SK-N-SH treated with all-trans-retinoic acid at 6 μM for 48 hours (cell line): ENCODE measurements around the gene SRMS.

Source experiments
- ATAC-seq: fragments of 200-7000 bp; cut with Tn5 transposase; 3 replicates; pipeline ENCODE4 v1.9.1; 2020; ENCODE audit warnings: mild to moderate bottlenecking, moderate library complexity
- BACH2 ChIP-seq: fragments of 250-450 bp; sonication (Bioruptor Pico); IDR thresholded peaks from 2 replicates; pipeline ENCODE4 v1.9.0; 2021; ENCODE audit warnings: mild to moderate bottlenecking, borderline replicate concordance
- CSDC2 ChIP-seq: fragments of 250-450 bp; sonication (Bioruptor Pico); IDR thresholded peaks from 2 replicates; pipeline ENCODE4 v1.5.0; 2020; ENCODE audit warnings: mild to moderate bottlenecking, moderate library complexity
- ESRRG ChIP-seq: fragments of 250-450 bp; sonication (Bioruptor Pico); IDR thresholded peaks from 2 replicates; pipeline ENCODE4 v1.6.1; 2021; ENCODE audit warnings: mild to moderate bottlenecking
- GLIS3 ChIP-seq: fragments of 250-450 bp; sonication (Bioruptor Pico); IDR thresholded peaks from 2 replicates; pipeline ENCODE4 v1.5.0; 2020; ENCODE audit warnings: mild to moderate bottlenecking, moderate library complexity
- ISL1 ChIP-seq: fragments of 250-450 bp; sonication (Bioruptor Pico); IDR thresholded peaks from 2 replicates; pipeline ENCODE4 v2.1.2; 2022; ENCODE audit warnings: mild to moderate bottlenecking, moderate library complexity
- OSR1 ChIP-seq: fragments of 250-450 bp; sonication (Bioruptor Pico); IDR thresholded peaks from 2 replicates; pipeline ENCODE4 v1.8.0; 2022; ENCODE audit warnings: moderate library complexity, mild to moderate bottlenecking, inconsistent platforms
- PPARA ChIP-seq: fragments of 250-450 bp; sonication (Bioruptor Pico); IDR thresholded peaks from 2 replicates; pipeline ENCODE4 v1.5.0; 2020; ENCODE audit warnings: mild to moderate bottlenecking, borderline replicate concordance
- SNAI2 ChIP-seq: fragments of 250-450 bp; sonication (Bioruptor Pico); IDR thresholded peaks from 2 replicates; pipeline ENCODE4 v1.5.0; 2020; ENCODE audit warnings: mild to moderate bottlenecking, moderate library complexity
- TCF4 ChIP-seq: fragments of 250-450 bp; sonication (Bioruptor Pico); IDR thresholded peaks from 2 replicates; pipeline ENCODE4 v1.8.0; 2021; ENCODE audit warnings: mild to moderate bottlenecking, moderate library complexity, borderline replicate concordance
- TOX ChIP-seq: fragments of 250-450 bp; sonication (Bioruptor Pico); IDR thresholded peaks from 2 replicates; pipeline ENCODE4 v1.8.0; 2021; ENCODE audit warnings: mild to moderate bottlenecking, moderate library complexity, borderline replicate concordance
- ZC3H10 ChIP-seq: fragments of 250-450 bp; sonication (Bioruptor Pico); IDR thresholded peaks from 2 replicates; pipeline ENCODE4 v1.5.1; 2021; ENCODE audit warnings: mild to moderate bottlenecking, moderate library complexity
- ZFP3 ChIP-seq: fragments of 250-450 bp; sonication (Bioruptor Pico); IDR thresholded peaks from 2 replicates; pipeline ENCODE4 v1.5.0; 2020; ENCODE audit warnings: mild to moderate bottlenecking, moderate library complexity
- ZFP30 ChIP-seq: fragments of 450-650 bp; formaldehyde crosslinking; IDR thresholded peaks from 2 replicates; pipeline ENCODE4 v1.5.0; 2022; ENCODE audit warnings: mild to moderate bottlenecking, moderate library complexity
- ZNF565 ChIP-seq: fragments of 450-650 bp; formaldehyde crosslinking; conservative IDR thresholded peaks from 2 replicates; pipeline ENCODE4 v1.5.0; 2020; ENCODE audit warnings: low read depth, mild to moderate bottlenecking, moderate library complexity
- ZNF70 ChIP-seq: fragments of 450-650 bp; formaldehyde crosslinking; IDR thresholded peaks from 2 replicates; pipeline ENCODE4 v1.5.0; 2020; ENCODE audit warnings: mild to moderate bottlenecking, moderate library complexity
- ZNF8 ChIP-seq: fragments of 450-650 bp; formaldehyde crosslinking; IDR thresholded peaks from 2 replicates; pipeline ENCODE4 v1.5.0; 2020; ENCODE audit warnings: mild to moderate bottlenecking, moderate library complexity
- TF ChIP-seq, protein P1 (sequence below): fragments of 250-450 bp; sonication (Bioruptor Pico); IDR thresholded peaks from 2 replicates; pipeline ENCODE4 v1.5.1; 2021; ENCODE audit warnings: mild to moderate bottlenecking, moderate library complexity
- TF ChIP-seq, protein P2 (sequence below): fragments of 250-450 bp; sonication (Bioruptor Pico); IDR thresholded peaks from 2 replicates; pipeline ENCODE4 v1.5.0; 2020; ENCODE audit warnings: mild to moderate bottlenecking, moderate library complexity
- TF ChIP-seq, protein P3 (sequence below): fragments of 250-450 bp; sonication (Bioruptor Pico); IDR thresholded peaks from 2 replicates; pipeline ENCODE4 v1.5.1; 2020; ENCODE audit warnings: low read depth, mild to moderate bottlenecking, moderate library complexity
- TF ChIP-seq, protein P4 (sequence below): fragments of 250-450 bp; sonication (Bioruptor Pico); IDR thresholded peaks from 2 replicates; pipeline ENCODE4 v1.8.0; 2020; ENCODE audit warnings: mild to moderate bottlenecking, moderate library complexity, borderline replicate concordance

Gene SRMS

DNA sequence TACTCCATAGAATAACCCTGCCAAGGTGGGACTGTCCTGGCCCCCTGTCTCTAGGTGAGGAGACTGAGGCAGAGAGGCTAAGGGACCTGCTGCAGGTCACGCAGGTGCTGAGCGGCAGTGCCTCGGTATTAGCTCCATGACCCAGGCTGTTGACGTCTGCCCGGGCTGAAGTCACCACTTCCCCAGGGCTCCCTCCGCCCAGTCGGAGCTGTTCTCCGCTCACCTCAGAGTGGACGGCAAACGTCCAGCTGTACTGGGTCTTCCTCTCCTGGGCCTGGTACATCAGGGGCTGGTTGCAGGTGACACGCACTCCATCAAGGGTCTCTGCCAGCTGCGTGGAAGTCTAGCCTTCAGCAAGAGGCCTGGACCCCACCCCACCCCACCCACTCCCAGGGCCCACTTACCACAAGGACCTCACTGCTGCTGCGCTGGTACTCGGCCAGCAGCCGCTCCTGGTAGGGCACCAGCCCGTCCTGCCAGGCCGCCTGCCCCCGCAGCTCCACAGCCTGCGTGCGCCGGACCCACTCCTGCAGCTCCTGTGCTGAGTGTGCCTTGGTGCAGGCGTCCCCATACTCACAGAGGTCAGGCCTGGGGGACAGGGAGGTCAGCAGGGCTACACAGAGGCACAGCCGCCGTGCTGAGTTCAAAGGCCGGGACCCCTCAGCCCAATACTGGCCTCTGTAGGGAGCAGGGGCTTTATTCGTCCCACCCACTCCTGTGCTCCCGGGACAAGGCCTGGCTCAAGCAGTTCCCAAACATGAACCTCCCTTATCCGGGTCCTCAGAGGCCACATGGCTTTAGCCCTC is 22.9 kb upstream of the SRMS start:
- TF ChIP-seq CSDC2 (CRISPR knock-in tag), result no peak
- TF ChIP-seq, protein P1, sequence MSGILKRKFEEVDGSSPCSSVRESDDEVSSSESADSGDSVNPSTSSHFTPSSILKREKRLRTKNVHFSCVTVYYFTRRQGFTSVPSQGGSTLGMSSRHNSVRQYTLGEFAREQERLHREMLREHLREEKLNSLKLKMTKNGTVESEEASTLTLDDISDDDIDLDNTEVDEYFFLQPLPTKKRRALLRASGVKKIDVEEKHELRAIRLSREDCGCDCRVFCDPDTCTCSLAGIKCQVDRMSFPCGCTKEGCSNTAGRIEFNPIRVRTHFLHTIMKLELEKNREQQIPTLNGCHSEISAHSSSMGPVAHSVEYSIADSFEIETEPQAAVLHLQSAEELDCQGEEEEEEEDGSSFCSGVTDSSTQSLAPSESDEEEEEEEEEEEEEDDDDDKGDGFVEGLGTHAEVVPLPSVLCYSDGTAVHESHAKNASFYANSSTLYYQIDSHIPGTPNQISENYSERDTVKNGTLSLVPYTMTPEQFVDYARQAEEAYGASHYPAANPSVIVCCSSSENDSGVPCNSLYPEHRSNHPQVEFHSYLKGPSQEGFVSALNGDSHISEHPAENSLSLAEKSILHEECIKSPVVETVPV (CRISPR knock-in tag), result no peak
- ATAC-seq, result no peak

DNA sequence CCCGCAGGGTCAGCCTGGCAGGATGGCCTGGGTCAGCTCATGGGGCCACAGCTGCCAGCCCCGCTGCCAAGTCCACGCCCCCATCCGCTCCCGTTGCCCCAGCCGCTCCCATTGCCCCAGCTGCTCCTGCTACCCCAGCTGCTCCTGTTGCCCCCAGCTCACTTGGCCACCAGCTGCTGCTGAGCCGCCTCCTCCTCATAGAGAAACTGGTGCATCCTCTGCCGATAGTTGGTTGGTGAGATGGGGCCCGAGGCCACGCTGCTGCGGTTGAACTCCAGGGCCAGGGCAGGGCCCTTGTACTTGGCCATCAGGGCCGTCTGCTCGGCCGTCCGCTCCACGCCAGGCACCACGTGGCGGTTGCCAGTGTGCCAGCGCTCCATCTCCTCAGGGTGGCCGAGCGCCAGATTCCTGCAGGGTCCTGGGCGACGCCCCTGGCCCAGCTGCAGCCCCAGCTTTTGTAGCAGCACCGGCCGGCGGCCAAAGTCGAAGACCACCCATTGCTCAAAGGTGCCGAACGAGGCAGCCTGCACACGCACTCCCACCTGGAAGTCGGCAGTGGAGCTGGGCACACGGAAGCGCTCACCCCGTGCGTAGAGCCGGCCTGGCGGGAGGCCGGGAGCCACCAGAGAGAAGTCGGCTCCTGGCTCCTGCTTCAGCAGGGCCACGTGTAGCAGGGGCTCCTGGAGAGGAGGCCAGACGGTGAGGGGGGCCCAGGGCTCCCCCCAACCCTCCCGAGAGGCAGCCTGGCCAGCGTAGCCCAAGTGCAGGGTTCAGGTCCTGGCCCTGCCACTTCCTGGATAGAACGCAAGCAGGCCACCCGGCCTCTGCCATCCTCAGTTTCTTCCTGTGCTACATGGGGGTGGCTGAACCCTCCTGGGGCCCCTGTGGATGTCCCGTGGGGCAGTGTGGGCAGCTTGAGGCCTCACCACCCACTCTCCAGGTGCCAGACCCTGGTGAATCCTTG is 21.7 kb upstream of the SRMS start:
- TF ChIP-seq ISL1 (no peak), ZFP3 (CRISPR knock-in tag) (no peak), SNAI2 (CRISPR knock-in tag) (no peak), TCF4 (CRISPR knock-in tag) (no peak), ESRRG (no peak), ZNF70 (CRISPR knock-in tag) (no peak), ZC3H10 (CRISPR knock-in tag) (no peak), GLIS3 (no peak), TOX (CRISPR knock-in tag) (no peak), ZFP30 (CRISPR knock-in tag) (no peak), PPARA (CRISPR knock-in tag) (no peak), ZNF8 (CRISPR knock-in tag) (no peak), BACH2 (no peak), OSR1 (no peak), ZNF565 (CRISPR knock-in tag) (no peak)
- TF ChIP-seq, protein P2, sequence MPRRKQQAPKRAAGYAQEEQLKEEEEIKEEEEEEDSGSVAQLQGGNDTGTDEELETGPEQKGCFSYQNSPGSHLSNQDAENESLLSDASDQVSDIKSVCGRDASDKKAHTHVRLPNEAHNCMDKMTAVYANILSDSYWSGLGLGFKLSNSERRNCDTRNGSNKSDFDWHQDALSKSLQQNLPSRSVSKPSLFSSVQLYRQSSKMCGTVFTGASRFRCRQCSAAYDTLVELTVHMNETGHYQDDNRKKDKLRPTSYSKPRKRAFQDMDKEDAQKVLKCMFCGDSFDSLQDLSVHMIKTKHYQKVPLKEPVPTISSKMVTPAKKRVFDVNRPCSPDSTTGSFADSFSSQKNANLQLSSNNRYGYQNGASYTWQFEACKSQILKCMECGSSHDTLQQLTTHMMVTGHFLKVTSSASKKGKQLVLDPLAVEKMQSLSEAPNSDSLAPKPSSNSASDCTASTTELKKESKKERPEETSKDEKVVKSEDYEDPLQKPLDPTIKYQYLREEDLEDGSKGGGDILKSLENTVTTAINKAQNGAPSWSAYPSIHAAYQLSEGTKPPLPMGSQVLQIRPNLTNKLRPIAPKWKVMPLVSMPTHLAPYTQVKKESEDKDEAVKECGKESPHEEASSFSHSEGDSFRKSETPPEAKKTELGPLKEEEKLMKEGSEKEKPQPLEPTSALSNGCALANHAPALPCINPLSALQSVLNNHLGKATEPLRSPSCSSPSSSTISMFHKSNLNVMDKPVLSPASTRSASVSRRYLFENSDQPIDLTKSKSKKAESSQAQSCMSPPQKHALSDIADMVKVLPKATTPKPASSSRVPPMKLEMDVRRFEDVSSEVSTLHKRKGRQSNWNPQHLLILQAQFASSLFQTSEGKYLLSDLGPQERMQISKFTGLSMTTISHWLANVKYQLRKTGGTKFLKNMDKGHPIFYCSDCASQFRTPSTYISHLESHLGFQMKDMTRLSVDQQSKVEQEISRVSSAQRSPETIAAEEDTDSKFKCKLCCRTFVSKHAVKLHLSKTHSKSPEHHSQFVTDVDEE (CRISPR knock-in tag), result no peak
- TF ChIP-seq, protein P3, sequence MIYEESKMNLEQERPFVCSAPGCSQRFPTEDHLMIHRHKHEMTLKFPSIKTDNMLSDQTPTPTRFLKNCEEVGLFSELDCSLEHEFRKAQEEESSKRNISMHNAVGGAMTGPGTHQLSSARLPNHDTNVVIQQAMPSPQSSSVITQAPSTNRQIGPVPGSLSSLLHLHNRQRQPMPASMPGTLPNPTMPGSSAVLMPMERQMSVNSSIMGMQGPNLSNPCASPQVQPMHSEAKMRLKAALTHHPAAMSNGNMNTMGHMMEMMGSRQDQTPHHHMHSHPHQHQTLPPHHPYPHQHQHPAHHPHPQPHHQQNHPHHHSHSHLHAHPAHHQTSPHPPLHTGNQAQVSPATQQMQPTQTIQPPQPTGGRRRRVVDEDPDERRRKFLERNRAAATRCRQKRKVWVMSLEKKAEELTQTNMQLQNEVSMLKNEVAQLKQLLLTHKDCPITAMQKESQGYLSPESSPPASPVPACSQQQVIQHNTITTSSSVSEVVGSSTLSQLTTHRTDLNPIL, result no peak
- TF ChIP-seq, protein P1 (CRISPR knock-in tag), result no peak
- TF ChIP-seq, protein P4, sequence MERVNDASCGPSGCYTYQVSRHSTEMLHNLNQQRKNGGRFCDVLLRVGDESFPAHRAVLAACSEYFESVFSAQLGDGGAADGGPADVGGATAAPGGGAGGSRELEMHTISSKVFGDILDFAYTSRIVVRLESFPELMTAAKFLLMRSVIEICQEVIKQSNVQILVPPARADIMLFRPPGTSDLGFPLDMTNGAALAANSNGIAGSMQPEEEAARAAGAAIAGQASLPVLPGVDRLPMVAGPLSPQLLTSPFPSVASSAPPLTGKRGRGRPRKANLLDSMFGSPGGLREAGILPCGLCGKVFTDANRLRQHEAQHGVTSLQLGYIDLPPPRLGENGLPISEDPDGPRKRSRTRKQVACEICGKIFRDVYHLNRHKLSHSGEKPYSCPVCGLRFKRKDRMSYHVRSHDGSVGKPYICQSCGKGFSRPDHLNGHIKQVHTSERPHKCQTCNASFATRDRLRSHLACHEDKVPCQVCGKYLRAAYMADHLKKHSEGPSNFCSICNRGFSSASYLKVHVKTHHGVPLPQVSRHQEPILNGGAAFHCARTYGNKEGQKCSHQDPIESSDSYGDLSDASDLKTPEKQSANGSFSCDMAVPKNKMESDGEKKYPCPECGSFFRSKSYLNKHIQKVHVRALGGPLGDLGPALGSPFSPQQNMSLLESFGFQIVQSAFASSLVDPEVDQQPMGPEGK (CRISPR knock-in tag), result no peak
- ATAC-seq, result no peak
